CD4-positive, alpha-beta memory T cell (primary cell): ENCODE results near the gene ZNF85. TPM values are rescaled to one million over a fixed set of nuclear protein-coding genes. Genes with fewer than 3 reads are reported as not detected.
A peak's percentile ranks its signal among the peaks of the same experiment; 100 is the strongest.

ENCODE experiments used
- CTCF ChIA-PET: fragments of 350-600 bp; sonication (Branson Sonifier 250); formaldehyde crosslinking; loops from one replicate; lab custom pipeline; 2021; ENCODE audit warnings: inconsistent platforms; ENCODE audit not compliant: partially characterized antibody; lab: Charles Lee
- POLR2A ChIA-PET: fragments of 350-600 bp; sonication (Branson Sonifier 250); formaldehyde crosslinking; loops from one replicate; lab custom pipeline; 2021; ENCODE audit not compliant: partially characterized antibody; lab: Charles Lee
- DNase-seq, 5 donors: peaks; one replicate each; pipeline versions ENCODE4 v3.0.0 to v3.0.0-alpha.2; 2020 to 2022; ENCODE audit warnings: mixed read lengths in 1 of 5
- H3K27ac ChIP-seq: one replicate; pipeline ENCODE4 v1.7.0; 2013; ENCODE audit warnings: low read depth, low read length
- H3K27me3 ChIP-seq: 2 replicates; pipeline ENCODE4 v1.7.0; 2013; ENCODE audit warnings: mild to moderate bottlenecking, low read length, moderate library complexity; ENCODE audit not compliant: insufficient read depth
- H3K36me3 ChIP-seq: 2 replicates; pipeline ENCODE4 v1.7.0; 2013; ENCODE audit warnings: mild to moderate bottlenecking, low read length, moderate library complexity; ENCODE audit not compliant: insufficient read depth
- H3K4me1 ChIP-seq: 2 replicates; pipeline ENCODE4 v1.7.0; 2013; ENCODE audit warnings: mild to moderate bottlenecking, low read length, moderate library complexity; ENCODE audit not compliant: insufficient read depth
- H3K4me3 ChIP-seq, 2 donors: one replicate each; pipeline ENCODE4 v1.7.0; 2013; ENCODE audit warnings: low read length in 2 of 2, mild to moderate bottlenecking in 1 of 2
- H3K9me3 ChIP-seq, 2 donors: one replicate each; pipeline ENCODE4 v1.7.0; 2013; ENCODE audit warnings: low read length in 2 of 2, control low read depth in 1 of 2; ENCODE audit not compliant: control insufficient read depth in 1 of 2
- H3K27ac Mint-ChIP-seq, 7 donors: one replicate each; pipeline ENCODE4 v1.8.0; 2020 to 2021; ENCODE audit warnings: mixed read lengths in 7 of 7, mild to moderate bottlenecking in 6 of 7, inconsistent platforms in 3 of 7, moderate library complexity in 3 of 7
- H3K27me3 Mint-ChIP-seq, 2 donors: one replicate each; pipeline ENCODE4 v1.8.0; 2020 to 2021; ENCODE audit warnings: mixed read lengths in 2 of 2
- H3K36me3 Mint-ChIP-seq, 2 donors: one replicate each; pipeline ENCODE4 v1.8.0; 2020 to 2021; ENCODE audit warnings: mixed read lengths in 2 of 2, inconsistent platforms in 1 of 2, mild to moderate bottlenecking in 1 of 2
- H3K4me1 Mint-ChIP-seq, 4 donors: one replicate each; pipeline ENCODE4 v1.8.0; 2020 to 2021; ENCODE audit warnings: mixed read lengths in 4 of 4, mild to moderate bottlenecking in 1 of 4
- H3K4me3 Mint-ChIP-seq, 8 donors: one replicate each; pipeline ENCODE4 v1.8.0; 2020 to 2021; ENCODE audit warnings: mixed read lengths in 8 of 8, mild to moderate bottlenecking in 7 of 8, moderate library complexity in 6 of 8, inconsistent platforms in 3 of 8
- H3K9me3 Mint-ChIP-seq, 8 donors: one replicate each; pipeline ENCODE4 v1.8.0; 2020 to 2021; ENCODE audit warnings: mixed read lengths in 8 of 8, mild to moderate bottlenecking in 5 of 8, inconsistent platforms in 3 of 8, moderate library complexity in 1 of 8
- intact Hi-C: fragments of 100-400 bp; cut with micrococcal nuclease; formaldehyde crosslinking; loops from one replicate; pipeline ENCODE4 v1.15.1; 2023
- polyA plus RNA-seq, 2 donors: library from polyadenylated mRNA; unstranded; fragments of 300-500 nt; fragmentation: Illumina TruSeq; gene quantifications; one replicate each; pipeline ENCODE4 v1.2.3, GENCODE V29; 2021
- total RNA-seq, 2 experiments: library from RNA; stranded (reverse); gene quantifications; one replicate each; pipeline ENCODE4 v1.2.3, GENCODE V29; 2021

ZNF85 gene
- 1 to 10 TPM; 6.5 to 7.6 TPM for total RNA-seq
- polyA plus RNA-seq: 10 to 100 TPM in 1 of 2 donors, 1 to 10 TPM in 1; 8.3 to 11.4 TPM

- H3K27me3 ChIP-seq: no peaks in the 10 kb centered on the region
- peaks cover 0 to 4% of the 10 kb centered on the region in 2 donors for H3K36me3 Mint-ChIP-seq
- H3K27ac Mint-ChIP-seq: peak within 1 kb of the TSS; percentile 86 to 97 (median 96)
- H3K9me3 Mint-ChIP-seq: no peaks in the 10 kb centered on the region
- H3K27me3 Mint-ChIP-seq: no peaks in the 10 kb centered on the region
- peak within 1 kb of the TSS; percentile 62 for H3K27ac ChIP-seq
- POLR2A ChIA-PET: interaction anchor here (0.6 to 2.3 kb wide), 17 partner anchors 97 to 913 kb away, joined by 3 to 19 read pairs (median 4); partner anchors contain the start of genes ZNF100, ZNF429, ZNF43 and ZNF430
- peak within 1 kb of the TSS; percentile 63 to 81 for H3K4me3 ChIP-seq
- peak within 1 kb of the TSS; percentile 94 to 98 (median 96) for H3K4me3 Mint-ChIP-seq
- no peaks in the 10 kb centered on the region for H3K36me3 ChIP-seq
- peak; percentile 90 to 94 (median 91) for DNase-seq
- peaks cover 4% of the 10 kb centered on the region for H3K4me1 ChIP-seq
- no peaks in the 10 kb centered on the region for H3K9me3 ChIP-seq
- peaks cover 5 to 14% (median 10%) of the 10 kb centered on the region in 4 donors for H3K4me1 Mint-ChIP-seq
- intact Hi-C loops: loop anchor here (1.0 to 10.0 kb wide), 7 partner anchors 97 to 888 kb away; partner anchors contain the start of genes ZNF430, ZNF431, ZNF626 and ZNF66
- CTCF ChIA-PET: interaction anchor here (1.2 to 1.4 kb wide), 3 partner anchors 14 to 926 kb away, joined by 3 read pairs; partner anchors contain the start of gene ZNF66
These were observed at the start of gene ZNF85 for GRCh38 chr19:20923077-20923871. Gene ZNF85 (plus strand): TSS chr19:20923251. CDS start chr19:20923401, 150 bp downstream.

DNA sequence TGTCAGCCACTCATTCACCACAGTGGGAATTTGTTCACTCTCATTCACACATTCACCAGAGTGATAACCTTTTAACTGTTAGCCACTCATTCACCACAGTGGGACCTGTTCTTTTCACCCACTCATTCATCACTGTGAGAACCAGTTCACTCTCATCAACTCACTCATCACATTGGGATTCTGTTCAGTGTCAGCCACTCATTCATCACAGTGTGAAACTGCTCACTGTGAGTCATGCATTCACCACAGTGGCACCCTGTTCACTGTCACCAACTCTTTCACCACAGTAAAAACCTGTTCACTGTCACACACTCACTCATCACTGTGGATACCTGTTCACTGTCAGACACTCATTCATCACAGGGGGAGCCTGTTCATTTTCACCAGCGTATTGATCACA, 43.5 kb upstream of the ZNF85 start:
- H3K9me3 ChIP-seq: peaks cover 0 to 3% of the 10 kb centered on the region in 2 donors
- intact Hi-C loops: no loop called here
- H3K4me1 ChIP-seq: no peaks in the 10 kb centered on the region
- H3K36me3 ChIP-seq: no peaks in the 10 kb centered on the region
- DNase-seq: no peak
- ChIA-PET POLR2A (no interaction called here), CTCF (no interaction called here)
- no peak overlapping the region for H3K4me3 ChIP-seq
- Mint-ChIP-seq H3K4me3 (no peak overlapping the region), H3K27ac (no peak overlapping the region), H3K9me3 (peaks cover 2 to 93% (median 72%) of the 10 kb centered on the region in 8 donors), H3K4me1 (peaks cover 0 to 7% (median 1%) of the 10 kb centered on the region in 4 donors), H3K36me3 (peaks cover under 1 to 15% of the 10 kb centered on the region in 2 donors), H3K27me3 (peaks cover 7 to 29% of the 10 kb centered on the region in 2 donors)
- H3K27ac ChIP-seq: no peak overlapping the region
- H3K27me3 ChIP-seq: no peaks in the 10 kb centered on the region

- POLR2A ChIA-PET: no interaction called here
- no peaks in the 10 kb centered on the region for H3K27me3 ChIP-seq
- no peaks in the 10 kb centered on the region for H3K4me1 ChIP-seq
- no peak overlapping the region for H3K4me3 Mint-ChIP-seq
- H3K27ac ChIP-seq: no peak overlapping the region
- no peak overlapping the region for H3K4me3 ChIP-seq
- intact Hi-C loops: no loop called here
- DNase-seq: no peak
- peaks cover 0 to 5% (median under 1%) of the 10 kb centered on the region in 4 donors for H3K4me1 Mint-ChIP-seq
- no peak overlapping the region for H3K27ac Mint-ChIP-seq
- no peaks in the 10 kb centered on the region for H3K36me3 ChIP-seq
- CTCF ChIA-PET: no interaction called here
- H3K27me3 Mint-ChIP-seq: peaks cover 9 to 43% of the 10 kb centered on the region in 2 donors
- H3K9me3 ChIP-seq: no peaks in the 10 kb centered on the region
- H3K9me3 Mint-ChIP-seq: peaks cover 0 to 61% (median 43%) of the 10 kb centered on the region in 8 donors
- peaks cover 0 to 20% of the 10 kb centered on the region in 2 donors for H3K36me3 Mint-ChIP-seq
These were observed 10.1 kb upstream of the ZNF85 start for GRCh38 chr19:20912973-20913372.

DNA sequence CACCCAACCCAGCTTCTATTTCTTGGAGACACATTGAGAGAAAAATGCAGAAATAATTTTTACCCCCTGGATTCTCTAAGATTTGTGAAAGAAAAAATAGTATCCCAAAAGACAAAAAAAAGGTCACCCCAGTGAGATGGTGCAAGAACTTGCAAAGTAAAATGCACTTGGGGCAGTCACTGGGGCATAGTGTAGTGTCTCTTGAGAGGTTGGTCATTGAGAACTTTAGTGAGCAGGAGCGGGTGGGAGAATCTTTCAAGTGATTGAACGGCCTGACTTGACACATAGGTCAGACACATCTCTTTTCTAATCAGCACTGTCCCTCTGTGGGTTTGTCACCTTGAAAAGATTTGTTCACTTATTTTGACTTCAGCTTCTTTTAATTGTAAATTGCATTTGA, 2.4 kb downstream of the ZNF85 start:
- no peaks in the 10 kb centered on the region for H3K36me3 ChIP-seq
- no peak overlapping the region for H3K4me3 ChIP-seq
- H3K9me3 Mint-ChIP-seq: no peaks in the 10 kb centered on the region
- ChIA-PET CTCF (no interaction called here), POLR2A (no interaction called here)
- no peak overlapping the region for H3K27ac ChIP-seq
- H3K4me3 Mint-ChIP-seq: peak overlapping the region in 2 of 8 donors; percentile 15 to 38
- H3K27me3 ChIP-seq: no peaks in the 10 kb centered on the region
- intact Hi-C loops: loop anchor here (10.0 kb wide), 3 partner anchors 219 to 891 kb away; partner anchors contain the start of genes ZNF431 and ZNF682
- H3K9me3 ChIP-seq: no peaks in the 10 kb centered on the region
- peaks cover 4% of the 10 kb centered on the region for H3K4me1 ChIP-seq
- H3K27ac Mint-ChIP-seq: no peak overlapping the region
- H3K27me3 Mint-ChIP-seq: no peaks in the 10 kb centered on the region
- no peak for DNase-seq
- H3K4me1 Mint-ChIP-seq: peaks cover 5 to 14% (median 11%) of the 10 kb centered on the region in 4 donors
- peaks cover 0 to 6% of the 10 kb centered on the region in 2 donors for H3K36me3 Mint-ChIP-seq

DNA sequence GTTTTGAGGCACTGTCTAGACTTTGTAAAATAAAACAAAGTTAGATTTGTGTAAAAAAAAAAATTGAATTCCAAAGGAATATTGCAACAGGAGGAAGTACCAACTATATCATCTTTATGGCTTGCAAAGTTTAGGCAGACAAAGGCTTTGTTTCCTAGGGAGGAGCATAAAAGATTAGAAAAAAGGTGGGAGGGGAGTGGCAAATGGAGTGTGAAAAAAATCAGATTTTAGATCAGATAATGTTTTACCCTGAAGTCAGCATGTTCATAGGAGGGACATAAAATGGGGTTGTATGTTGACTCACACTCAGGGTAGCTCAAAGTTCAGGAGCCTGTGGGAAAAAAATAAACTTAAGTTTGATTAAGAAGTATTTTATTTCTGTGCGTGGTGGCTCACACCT, 3.7 kb downstream of the ZNF85 start:
- intact Hi-C loops: loop anchor here (10.0 kb wide), 3 partner anchors 218 to 892 kb away; partner anchors contain the start of genes ZNF431 and ZNF682
- POLR2A ChIA-PET: no interaction called here

DNA sequence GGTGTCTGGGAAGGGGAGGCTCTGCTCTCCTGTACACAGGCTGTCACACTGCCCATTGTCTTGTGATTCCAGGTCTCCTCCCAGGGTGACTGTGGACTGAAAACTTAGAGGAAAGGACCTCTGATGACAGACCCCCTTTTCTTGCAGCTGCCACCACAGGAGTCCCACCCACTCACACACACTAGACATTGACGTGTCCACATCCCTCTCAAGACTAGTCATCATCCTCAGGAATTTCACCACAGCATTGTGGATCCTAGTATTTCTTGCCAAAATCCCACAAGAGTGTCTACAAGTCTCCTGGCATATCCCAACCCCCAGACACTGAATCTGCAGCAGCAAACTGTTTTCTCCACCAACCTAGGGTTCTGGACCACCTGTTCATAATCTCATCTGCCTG, 5.3 kb downstream of the ZNF85 start:
- H3K4me1 ChIP-seq: no peaks in the 10 kb centered on the region
- H3K27ac Mint-ChIP-seq: peak overlapping the region in 1 of 7 donors; percentile 22
- H3K4me3 Mint-ChIP-seq: no peak overlapping the region
- no peaks in the 10 kb centered on the region for H3K9me3 ChIP-seq
- H3K27me3 ChIP-seq: no peaks in the 10 kb centered on the region
- no peaks in the 10 kb centered on the region for H3K36me3 ChIP-seq
- H3K9me3 Mint-ChIP-seq: peaks cover 0 to 2% (median 0%) of the 10 kb centered on the region in 8 donors
- H3K27me3 Mint-ChIP-seq: no peaks in the 10 kb centered on the region
- ChIA-PET CTCF (no interaction called here), POLR2A (no interaction called here)
- H3K27ac ChIP-seq: no peak overlapping the region
- intact Hi-C loops: loop anchor here (10.0 kb wide), 3 partner anchors 216 to 894 kb away; partner anchors contain the start of genes ZNF431 and ZNF682
- no peak for DNase-seq
- peaks cover 1 to 7% (median 3%) of the 10 kb centered on the region in 4 donors for H3K4me1 Mint-ChIP-seq
- peaks cover 0 to 5% of the 10 kb centered on the region in 2 donors for H3K36me3 Mint-ChIP-seq
- H3K4me3 ChIP-seq: no peak overlapping the region

More for the DNA sequence above, 3.7 kb downstream of the ZNF85 start:
- H3K36me3 Mint-ChIP-seq: peaks cover 0 to 8% of the 10 kb centered on the region in 2 donors
- Histone ChIP-seq H3K27me3 (no peaks in the 10 kb centered on the region), H3K36me3 (no peaks in the 10 kb centered on the region), H3K27ac (no peak overlapping the region), H3K9me3 (no peaks in the 10 kb centered on the region), H3K4me3 (no peak overlapping the region), H3K4me1 (peaks cover 4% of the 10 kb centered on the region)
- H3K9me3 Mint-ChIP-seq: peaks cover 0 to 2% (median 0%) of the 10 kb centered on the region in 8 donors
- no peak overlapping the region for H3K4me3 Mint-ChIP-seq
- DNase-seq: no peak
- no peak overlapping the region for H3K27ac Mint-ChIP-seq
- CTCF ChIA-PET: interaction anchor here (0.9 kb wide), 1 partner anchor 37 kb away, joined by 3 read pairs; no protein-coding TSS in a partner anchor
- peaks cover 5 to 11% (median 10%) of the 10 kb centered on the region in 4 donors for H3K4me1 Mint-ChIP-seq
- no peaks in the 10 kb centered on the region for H3K27me3 Mint-ChIP-seq
